Prostate gland (tissue), 2 donors: ENCODE results near the gene ABCC4. TPM values are rescaled to one million over a fixed set of nuclear protein-coding genes. Genes with fewer than 3 reads are reported as not detected.
A peak's percentile ranks its signal among the peaks of the same experiment; 100 is the strongest.

Source experiments
- DNase-seq: peaks from one replicate; pipeline ENCODE4 v3.0.0-alpha.2; 2019; ENCODE audit warnings: low spot score
- H3K27ac ChIP-seq, 2 donors: fragments of 200-600 bp; sonication (generic); 2 replicates each; pipeline ENCODE4 v1.5.1; 2017 to 2019
- H3K27me3 ChIP-seq: fragments of 200-600 bp; sonication (generic); replicated peaks from 2 replicates; pipeline ENCODE4 v1.5.1; 2019; ENCODE audit not compliant: insufficient read depth
- H3K36me3 ChIP-seq, 2 donors: fragments of 200-600 bp; sonication (generic); 1 replicate in 1 of 2; 2 replicates in 1 of 2; pipeline versions ENCODE4 v1.5.1 to v1.8.1; 2017 to 2019
- H3K4me1 ChIP-seq: fragments of 200-600 bp; sonication (generic); replicated peaks from 2 replicates; pipeline ENCODE4 v1.5.1; 2019
- H3K4me3 ChIP-seq, 2 donors: fragments of 200-600 bp; sonication (generic); 2 replicates each; pipeline ENCODE4 v1.5.1; 2017 to 2019
- H3K9me3 ChIP-seq: fragments of 200-600 bp; sonication (generic); 2 replicates; pipeline ENCODE4 v1.5.1; 2017
- POLR2A ChIP-seq: fragments of 450-650 bp; IDR thresholded peaks from one replicate; pipeline ENCODE4 v1.6.1; 2016; ENCODE audit warnings: antibody characterized with exemption, mild to moderate bottlenecking
- POLR2AphosphoS5 ChIP-seq: sonication (generic); formaldehyde crosslinking; IDR thresholded peaks from one replicate; pipeline ENCODE4 v1.6.1; 2017; ENCODE audit warnings: antibody characterized with exemption
- WGBS: methylation state at CpG from one replicate; pipeline ENCODE4 v1.1.5; 2018; 5-methylcytosine and 5-hydroxymethylcytosine counted together
- intact Hi-C: fragments of 100-400 bp; cut with DNase I; formaldehyde crosslinking; loops from one replicate; pipeline ENCODE4 v1.14.2; 2022
- total RNA-seq, 2 donors: library from RNA; depleted of rRNA; stranded (reverse); fragments of >200 nt; gene quantifications; one replicate each; pipeline ENCODE4 v1.1.0, GENCODE V29; 2016
- TF ChIP-seq, protein P1 (sequence below), 4 experiments: fragments of 200-600 bp in 2 of 4; fragments of 450-650 bp in 2 of 4; sonication (generic) in 2 of 4; IDR thresholded peaks; 1 replicate in 3 of 4; 2 replicates in 1 of 4; pipeline ENCODE4 v1.5.1; 2016 to 2019; ENCODE audit warnings: antibody characterized with exemption in 4 of 4, mild to moderate bottlenecking in 2 of 4, moderate library complexity in 2 of 4

The ABCC4 gene
- total RNA-seq, 2 donors from 2014 or later, result 33.3 to 48.4 TPM

DNA sequence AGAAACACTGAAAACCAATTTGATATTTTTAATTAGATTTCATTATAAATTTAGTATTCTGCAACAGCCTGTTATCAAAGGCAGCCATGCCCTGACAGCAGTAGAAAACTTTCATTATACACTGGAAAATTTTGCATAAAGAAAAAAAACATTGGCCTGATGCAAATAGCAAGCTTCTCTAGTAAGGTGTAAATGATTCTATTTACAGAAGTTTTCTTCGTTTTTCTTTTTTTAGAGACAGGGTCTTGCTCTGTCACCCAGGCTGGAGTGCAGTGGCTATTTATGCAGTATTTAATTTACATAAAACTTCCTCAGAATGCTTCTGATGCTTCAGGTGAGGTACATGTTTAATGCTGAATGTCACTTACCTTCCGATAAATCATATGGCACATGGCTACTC is 67.0 kb downstream of the ABCC4 start:
- H3K27ac ChIP-seq, result peak overlapping the region in 1 of 2 donors; percentile 76
- TF ChIP-seq POLR2AphosphoS5 (no peak), POLR2A (no peak)
- TF ChIP-seq, protein P1, sequence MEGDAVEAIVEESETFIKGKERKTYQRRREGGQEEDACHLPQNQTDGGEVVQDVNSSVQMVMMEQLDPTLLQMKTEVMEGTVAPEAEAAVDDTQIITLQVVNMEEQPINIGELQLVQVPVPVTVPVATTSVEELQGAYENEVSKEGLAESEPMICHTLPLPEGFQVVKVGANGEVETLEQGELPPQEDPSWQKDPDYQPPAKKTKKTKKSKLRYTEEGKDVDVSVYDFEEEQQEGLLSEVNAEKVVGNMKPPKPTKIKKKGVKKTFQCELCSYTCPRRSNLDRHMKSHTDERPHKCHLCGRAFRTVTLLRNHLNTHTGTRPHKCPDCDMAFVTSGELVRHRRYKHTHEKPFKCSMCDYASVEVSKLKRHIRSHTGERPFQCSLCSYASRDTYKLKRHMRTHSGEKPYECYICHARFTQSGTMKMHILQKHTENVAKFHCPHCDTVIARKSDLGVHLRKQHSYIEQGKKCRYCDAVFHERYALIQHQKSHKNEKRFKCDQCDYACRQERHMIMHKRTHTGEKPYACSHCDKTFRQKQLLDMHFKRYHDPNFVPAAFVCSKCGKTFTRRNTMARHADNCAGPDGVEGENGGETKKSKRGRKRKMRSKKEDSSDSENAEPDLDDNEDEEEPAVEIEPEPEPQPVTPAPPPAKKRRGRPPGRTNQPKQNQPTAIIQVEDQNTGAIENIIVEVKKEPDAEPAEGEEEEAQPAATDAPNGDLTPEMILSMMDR (IDR thresholded peaks at IDR 0.05), result no peak
- H3K9me3 ChIP-seq, result no peaks in the 10 kb centered on the region
- H3K36me3 ChIP-seq, result no peaks in the 10 kb centered on the region
- H3K4me3 ChIP-seq, result no peak overlapping the region
- no peak for DNase-seq
- WGBS, result 81% methylated on average over 2 of the region's 2 CpGs
- H3K4me1 ChIP-seq, result no peaks in the 10 kb centered on the region
- intact Hi-C loops, result no loop called here
- H3K27me3 ChIP-seq, result no peaks in the 10 kb centered on the region

- no peak for TF ChIP-seq POLR2A
- TF ChIP-seq POLR2AphosphoS5, result no peak
- TF ChIP-seq, protein P1 (IDR thresholded peaks at IDR 0.05), result no peak
- Histone ChIP-seq H3K36me3 (no peaks in the 10 kb centered on the region), H3K9me3 (no peaks in the 10 kb centered on the region), H3K27ac (peak overlapping the region in 1 of 2 donors; percentile 83), H3K4me3 (no peak overlapping the region), H3K27me3 (no peaks in the 10 kb centered on the region), H3K4me1 (no peaks in the 10 kb centered on the region)
- no peak for DNase-seq
- intact Hi-C loops, result no loop called here
- WGBS, result 70% methylated on average over 4 of the region's 4 CpGs
These were observed 68.1 kb downstream of the ABCC4 start for GRCh38 chr13:95233026-95233635.

GRCh38 chr13:95231393-95231792 is 69.9 kb downstream of the ABCC4 start:
- TF ChIP-seq POLR2A (no peak), POLR2AphosphoS5 (peak; percentile 63)
- DNase-seq, result peak; percentile 45
- Histone ChIP-seq H3K4me1 (peaks cover 12% of the 10 kb centered on the region), H3K9me3 (no peaks in the 10 kb centered on the region), H3K27me3 (no peaks in the 10 kb centered on the region), H3K36me3 (no peaks in the 10 kb centered on the region), H3K27ac (peak overlapping the region; percentile 45 to 83), H3K4me3 (no peak overlapping the region)
- intact Hi-C loops, result no loop called here
- WGBS, result 36% methylated on average over 9 of the region's 9 CpGs

GRCh38 chr13:95229855-95230254 is 71.4 kb downstream of the ABCC4 start:
- no peak overlapping the region for H3K4me3 ChIP-seq
- intact Hi-C loops, result no loop called here
- peak overlapping the region; percentile 23 to 83 for H3K27ac ChIP-seq
- no peaks in the 10 kb centered on the region for H3K36me3 ChIP-seq
- H3K9me3 ChIP-seq, result no peaks in the 10 kb centered on the region
- H3K4me1 ChIP-seq, result peaks cover 15% of the 10 kb centered on the region
- no peak for DNase-seq
- no peaks in the 10 kb centered on the region for H3K27me3 ChIP-seq
- no peak for TF ChIP-seq POLR2AphosphoS5
- TF ChIP-seq POLR2A, result no peak
- TF ChIP-seq, protein P1 (IDR thresholded peaks at IDR 0.05), result no peak
- WGBS, result 89% methylated on average over 3 of the region's 3 CpGs

GRCh38 chr13:95228130-95228529 is 73.1 kb downstream of the ABCC4 start:
- WGBS, result 84% methylated on average over 5 of the region's 5 CpGs
- H3K27ac ChIP-seq, result peak overlapping the region; percentile 76 to 83

More at GRCh38 chr13:95228130-95228529, 73.1 kb downstream of the ABCC4 start:
- intact Hi-C loops, result no loop called here
- H3K4me1 ChIP-seq, result peaks cover 15% of the 10 kb centered on the region
- no peaks in the 10 kb centered on the region for H3K27me3 ChIP-seq
- H3K4me3 ChIP-seq, result no peak overlapping the region
- H3K36me3 ChIP-seq, result no peaks in the 10 kb centered on the region
- DNase-seq, result no peak
- no peaks in the 10 kb centered on the region for H3K9me3 ChIP-seq
- TF ChIP-seq POLR2A (no peak), POLR2AphosphoS5 (no peak)
- TF ChIP-seq, protein P1 (IDR thresholded peaks at IDR 0.05), result no peak
